Measurements from ENCODE around the gene LRRTM1.

The LRRTM1 gene, protein sequence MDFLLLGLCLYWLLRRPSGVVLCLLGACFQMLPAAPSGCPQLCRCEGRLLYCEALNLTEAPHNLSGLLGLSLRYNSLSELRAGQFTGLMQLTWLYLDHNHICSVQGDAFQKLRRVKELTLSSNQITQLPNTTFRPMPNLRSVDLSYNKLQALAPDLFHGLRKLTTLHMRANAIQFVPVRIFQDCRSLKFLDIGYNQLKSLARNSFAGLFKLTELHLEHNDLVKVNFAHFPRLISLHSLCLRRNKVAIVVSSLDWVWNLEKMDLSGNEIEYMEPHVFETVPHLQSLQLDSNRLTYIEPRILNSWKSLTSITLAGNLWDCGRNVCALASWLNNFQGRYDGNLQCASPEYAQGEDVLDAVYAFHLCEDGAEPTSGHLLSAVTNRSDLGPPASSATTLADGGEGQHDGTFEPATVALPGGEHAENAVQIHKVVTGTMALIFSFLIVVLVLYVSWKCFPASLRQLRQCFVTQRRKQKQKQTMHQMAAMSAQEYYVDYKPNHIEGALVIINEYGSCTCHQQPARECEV
- total RNA-seq, result 0 reads per million in 3 experiments

DNA sequence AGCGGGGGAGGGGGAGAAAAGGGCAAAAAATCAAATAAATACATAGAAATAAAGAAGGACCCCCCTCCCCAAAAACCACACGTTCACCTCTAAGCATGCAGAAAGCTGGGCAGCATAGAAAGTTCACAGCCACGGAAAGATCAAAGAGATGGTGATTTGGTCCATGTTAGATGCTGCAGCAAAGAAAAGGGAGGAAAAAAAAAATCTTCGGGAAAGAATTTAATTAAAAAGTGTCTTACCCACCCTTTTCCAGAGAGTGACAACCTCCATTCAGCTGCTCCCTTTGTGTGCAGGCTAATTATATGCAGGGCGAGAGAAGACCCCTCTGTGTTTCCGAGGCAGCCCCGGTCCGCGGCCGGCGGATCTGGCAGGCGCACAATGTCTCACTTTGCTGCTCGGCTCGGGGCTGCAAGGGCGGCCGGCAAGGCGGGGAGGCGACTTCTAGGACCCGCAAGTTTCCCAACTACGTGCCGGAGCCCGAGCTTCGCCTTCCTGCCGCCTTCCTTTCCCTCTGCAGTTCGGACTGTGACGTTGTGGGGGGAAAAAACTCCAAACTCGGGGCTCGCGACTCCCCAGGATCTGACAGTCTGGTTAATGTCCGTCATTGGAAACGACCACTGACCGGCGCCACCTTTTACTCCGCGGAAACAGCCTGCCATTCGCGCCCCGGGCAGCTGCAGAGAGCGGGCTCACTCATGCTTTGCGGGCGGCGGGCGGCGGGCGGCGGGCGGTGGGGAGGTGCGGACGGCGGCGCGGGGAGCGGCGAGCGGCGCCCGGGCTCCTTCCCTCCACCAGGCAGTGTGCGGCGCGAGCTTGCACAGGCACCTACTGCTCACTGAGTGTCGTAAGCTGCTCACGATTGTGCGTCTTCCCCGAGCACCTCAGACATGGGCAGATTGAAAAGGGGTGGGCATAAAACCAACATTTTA is at the start of gene LRRTM1:
Gene LRRTM1, minus strand, starts transcription at position 844 of the 929 bp plus-strand sequence. CDS start 933 bp downstream, outside the sequence.
- no peak for DNase-seq

DNA sequence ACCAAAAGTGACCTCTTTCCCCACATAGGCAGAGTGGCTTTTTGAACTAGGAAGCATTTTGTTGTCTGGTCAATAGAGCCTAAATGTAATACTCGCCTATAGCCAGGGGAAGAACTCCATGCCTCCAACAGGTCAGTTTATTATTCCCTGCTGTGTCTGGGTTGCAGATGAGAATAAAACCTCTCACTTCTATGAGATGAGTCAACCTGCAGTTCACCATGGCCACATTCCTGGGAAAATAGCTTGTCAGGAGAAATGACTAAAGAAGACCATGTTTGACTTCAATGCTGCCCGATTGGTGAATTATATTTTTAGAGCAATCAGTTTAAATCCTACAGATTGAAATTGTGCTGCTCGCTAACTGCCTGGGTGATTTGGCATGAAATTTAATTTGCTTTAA is 46.7 kb upstream of the LRRTM1 start:
- DNase-seq, result no peak

DNA sequence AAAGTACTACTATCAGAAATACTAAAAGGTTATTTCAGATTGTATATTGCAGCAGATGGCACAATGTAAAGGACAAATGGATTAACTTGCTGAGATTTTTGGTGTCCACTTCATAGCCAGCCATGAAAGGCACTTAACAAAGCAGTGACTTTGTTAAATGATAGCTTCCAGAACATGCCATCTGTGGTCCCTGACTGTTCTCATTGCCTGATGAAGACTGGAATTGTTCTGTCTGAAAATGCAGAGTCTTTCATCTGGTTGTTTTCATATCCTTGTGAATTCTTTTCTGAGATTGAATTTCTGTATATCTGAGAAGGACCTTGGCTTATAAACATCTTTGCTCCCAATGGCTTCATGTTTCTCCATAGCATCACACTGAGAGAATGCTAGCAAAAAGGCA is 44.4 kb upstream of the LRRTM1 start:
- no peak for DNase-seq

DNA sequence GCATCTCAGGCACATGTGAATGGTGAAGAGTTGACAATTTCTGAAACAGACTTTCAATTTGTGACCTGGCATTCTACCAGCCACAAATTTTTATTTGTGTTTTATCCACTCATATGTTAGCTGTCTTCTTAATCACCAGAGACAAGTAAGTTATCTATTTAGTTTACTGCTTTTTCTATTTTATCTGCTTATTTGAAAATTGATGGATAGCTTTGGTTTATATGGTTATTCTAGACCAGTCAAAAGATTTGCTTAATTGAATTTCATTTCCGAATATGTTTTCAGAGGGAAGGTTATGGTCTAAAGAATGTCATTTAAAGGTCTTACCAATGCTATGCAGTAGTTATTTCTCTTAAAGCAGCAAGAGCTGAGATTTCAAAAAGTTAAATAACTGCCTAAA is 43.5 kb upstream of the LRRTM1 start:
- DNase-seq, result no peak

DNA sequence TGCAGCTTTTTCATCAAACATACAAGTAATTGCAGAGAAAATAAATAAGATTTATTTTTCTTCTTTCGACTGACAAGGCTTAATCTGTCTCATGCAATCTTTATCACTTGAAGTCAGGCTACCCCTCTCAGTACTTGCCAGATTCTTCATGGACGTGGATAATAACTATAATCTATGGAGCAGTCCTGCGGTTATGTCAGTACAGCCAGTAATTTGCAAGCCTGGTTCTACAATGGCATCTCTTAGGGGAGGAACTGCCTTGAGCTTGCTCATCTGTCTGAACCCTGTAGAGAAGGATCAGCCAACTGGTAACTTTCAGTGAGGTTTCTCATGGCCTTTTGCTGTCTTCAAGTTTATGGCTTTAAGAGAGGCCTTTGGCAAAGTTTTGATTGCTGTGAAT is 35.5 kb upstream of the LRRTM1 start:
- DNase-seq, result no peak

DNA sequence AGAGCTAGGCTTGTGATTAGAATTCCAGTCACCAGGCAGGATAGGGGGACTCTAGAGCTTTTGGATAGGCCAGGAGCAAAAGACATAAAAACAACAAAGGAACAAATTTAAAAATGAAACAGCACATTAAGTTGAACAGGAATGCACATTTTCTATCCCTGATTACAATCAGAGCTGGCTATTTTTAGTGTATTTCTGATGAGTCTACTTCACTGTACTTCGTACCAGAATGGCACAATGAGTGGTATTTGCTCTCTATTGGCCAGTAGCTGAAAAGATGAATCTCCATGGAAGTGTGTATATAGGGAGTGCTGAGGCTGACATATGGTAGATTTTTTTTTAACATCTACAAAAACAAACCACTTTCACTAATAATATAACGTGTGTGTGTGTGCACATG is 34.2 kb upstream of the LRRTM1 start:
- no peak for DNase-seq

DNA sequence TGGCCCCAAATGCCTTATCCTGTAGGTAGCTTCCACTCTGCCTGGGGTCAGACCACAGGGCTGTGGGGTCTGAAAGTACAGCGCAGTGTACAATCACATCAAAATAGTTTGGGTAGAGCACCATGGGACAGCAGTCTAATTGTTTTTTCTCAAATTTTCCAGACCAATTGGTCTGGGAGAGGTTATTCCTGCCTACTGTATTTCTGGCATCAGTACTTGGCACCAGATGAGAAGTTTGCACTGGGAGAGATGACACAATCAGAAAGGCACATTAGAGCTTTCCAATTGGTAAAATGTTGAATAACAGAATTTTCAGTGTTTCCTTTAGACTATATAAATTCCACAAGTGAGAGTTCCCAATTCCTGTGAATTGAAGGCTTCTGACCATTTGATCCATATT is 30.9 kb upstream of the LRRTM1 start:
- DNase-seq, result no peak

DNA sequence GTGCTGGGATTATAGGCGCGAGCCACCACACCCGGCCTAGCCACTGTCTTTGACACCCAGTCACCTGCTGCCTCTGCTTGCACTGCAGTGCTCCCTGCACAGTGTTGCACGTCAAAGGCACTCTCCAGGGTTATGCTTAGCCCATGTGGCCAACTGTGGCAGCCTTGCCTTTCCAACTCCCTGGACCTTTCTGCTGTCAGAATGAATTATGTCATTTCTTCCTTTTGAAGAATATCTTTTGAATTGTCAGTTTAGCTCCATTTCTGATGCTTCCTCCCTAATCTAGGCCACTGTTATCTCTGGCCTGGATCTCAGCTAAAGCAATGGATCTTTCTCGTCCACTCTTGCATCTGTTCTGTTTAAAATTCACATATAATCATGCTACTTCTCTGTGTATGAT is 29.3 kb upstream of the LRRTM1 start:
- DNase-seq, result no peak

DNA sequence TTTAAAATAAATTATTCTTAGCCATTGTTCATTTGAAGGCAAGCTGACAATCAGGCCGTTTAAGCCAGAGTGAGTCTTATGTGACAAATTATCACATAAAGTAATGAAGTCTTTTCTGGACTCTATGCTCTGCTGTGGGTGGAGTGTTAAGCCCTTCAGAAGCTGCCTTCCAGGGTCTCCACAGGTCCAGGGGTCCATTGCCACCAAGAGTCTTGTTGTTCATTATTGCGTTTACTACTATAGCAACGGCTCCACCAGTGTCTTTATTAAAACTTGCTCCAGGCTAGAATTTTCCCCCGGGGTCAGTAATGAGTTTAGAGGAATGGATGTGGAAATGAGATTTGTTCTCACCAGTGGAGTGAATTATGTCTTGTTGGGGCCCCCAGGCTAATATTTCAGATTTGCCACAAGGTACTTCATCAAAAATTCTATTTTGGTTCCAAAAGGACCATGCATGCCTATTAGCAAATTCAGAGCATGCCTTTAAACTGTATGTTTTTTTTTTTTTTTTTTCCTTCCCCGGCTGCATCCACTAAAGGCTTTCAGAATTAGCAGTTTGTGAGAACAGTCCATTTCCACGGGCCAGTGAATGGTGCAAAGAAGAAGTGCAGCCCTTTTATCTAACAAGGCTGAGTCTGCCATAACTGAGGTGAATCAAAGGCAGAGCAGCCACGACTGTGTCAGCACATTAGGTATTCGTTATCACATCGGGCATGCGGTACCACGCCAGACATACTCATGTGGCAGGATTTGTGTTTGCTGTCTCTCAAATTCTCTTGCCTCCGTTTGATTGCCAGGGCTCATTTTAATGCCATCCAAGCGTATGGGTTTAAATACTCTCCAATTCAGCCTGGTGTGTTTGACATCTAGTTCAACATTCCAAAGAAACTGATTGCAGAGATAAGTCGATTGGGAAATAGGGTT is 26.2 kb upstream of the LRRTM1 start:
- DNase-seq, result no peak

DNA sequence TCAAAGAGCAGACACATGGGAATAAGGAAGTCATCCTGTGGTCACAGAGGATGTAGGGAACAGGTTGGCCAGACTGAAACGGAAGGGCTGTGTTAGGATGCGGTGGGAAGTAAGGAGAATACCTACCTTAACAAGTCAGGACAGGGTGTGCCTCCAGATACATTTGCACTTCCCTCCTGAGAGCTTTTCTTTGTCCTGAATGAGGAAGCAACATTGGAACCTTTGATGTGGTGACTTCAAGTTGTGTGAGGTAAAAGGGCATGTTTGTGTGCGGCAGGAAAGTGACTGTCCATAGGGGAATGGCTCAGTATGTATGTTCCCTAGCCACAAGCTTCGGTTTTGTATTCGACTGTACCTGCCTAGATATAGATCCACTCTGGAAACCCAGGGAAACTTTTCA is 24.9 kb upstream of the LRRTM1 start:
- no peak for DNase-seq

DNA sequence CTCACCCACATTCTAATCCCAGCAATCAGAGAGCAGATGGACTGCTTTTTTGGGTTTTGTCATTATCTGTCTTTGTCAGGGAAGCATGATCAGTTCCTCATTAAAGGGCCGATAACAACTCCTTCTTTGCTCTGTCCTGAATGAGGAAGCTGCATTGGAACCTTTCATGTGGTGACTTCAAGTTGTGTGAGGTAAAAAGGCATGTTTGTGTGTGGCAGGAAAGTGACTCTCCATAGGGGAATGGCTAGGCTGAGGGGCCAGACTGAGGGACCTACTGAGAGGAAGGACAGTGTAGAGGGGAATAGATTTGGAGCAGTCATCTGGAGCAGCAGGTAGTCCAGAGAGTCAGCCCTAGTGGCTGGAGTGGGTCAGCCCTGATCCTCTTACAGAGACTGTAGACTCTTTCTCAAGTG is 23.6 kb upstream of the LRRTM1 start:
- DNase-seq, result no peak

DNA sequence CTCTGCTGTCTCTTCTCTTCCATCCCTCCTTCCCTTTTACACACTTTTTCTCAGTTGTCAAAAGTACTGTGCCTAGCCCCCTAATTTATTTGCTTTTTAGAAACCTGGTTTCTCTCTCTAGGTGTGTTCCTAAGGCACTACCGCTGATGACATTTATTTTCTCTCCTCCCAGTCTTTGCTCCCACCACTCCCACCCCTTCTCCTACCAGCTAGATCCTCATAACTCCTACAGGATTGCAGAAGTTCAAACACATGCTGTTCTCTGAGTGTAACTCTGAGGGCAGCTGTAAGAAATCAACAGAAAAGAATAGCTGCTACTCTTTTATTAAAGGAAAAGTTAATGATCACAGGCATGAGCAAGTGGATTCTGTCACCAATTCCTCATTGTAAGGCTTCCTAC is 22.3 kb upstream of the LRRTM1 start:
- DNase-seq, result no peak

DNA sequence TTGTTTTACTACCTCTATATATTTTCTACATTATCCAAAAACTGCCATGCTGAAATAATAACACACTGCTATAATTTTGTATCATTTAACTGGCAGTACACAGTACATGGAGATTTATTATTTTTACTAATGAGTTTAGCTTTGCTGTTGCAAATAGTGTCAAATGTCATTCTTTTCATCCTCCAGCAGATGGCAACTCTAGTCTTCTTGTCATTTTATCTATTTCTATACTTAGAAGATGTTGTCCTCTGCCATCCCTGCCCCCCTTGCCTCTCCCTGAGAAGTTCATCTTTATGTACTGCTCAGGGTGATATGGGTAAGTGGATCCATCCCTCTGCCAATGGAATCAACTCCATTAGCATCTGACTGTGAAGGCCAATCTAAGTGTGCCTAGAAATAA is 21.7 kb upstream of the LRRTM1 start:
- DNase-seq, result no peak

DNA sequence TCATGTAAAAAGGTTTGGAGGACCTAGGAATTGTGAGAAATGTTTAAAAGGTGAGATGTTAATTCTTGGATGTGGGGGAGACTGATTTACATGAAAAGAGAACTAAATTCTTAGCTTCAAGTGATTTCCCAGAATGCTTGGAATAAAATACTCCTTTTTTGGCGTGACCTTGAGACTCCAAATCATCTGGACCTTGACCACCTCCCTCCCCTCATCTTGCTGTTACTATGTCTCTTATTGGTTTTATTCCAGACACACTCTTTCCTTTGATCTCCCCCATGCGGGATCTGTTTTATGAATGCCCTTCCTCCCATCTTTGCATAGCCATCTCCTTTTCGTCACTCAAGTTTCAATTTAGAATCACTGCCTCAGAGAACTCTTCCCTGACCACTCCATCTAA is 20.0 kb upstream of the LRRTM1 start:
- DNase-seq, result no peak

DNA sequence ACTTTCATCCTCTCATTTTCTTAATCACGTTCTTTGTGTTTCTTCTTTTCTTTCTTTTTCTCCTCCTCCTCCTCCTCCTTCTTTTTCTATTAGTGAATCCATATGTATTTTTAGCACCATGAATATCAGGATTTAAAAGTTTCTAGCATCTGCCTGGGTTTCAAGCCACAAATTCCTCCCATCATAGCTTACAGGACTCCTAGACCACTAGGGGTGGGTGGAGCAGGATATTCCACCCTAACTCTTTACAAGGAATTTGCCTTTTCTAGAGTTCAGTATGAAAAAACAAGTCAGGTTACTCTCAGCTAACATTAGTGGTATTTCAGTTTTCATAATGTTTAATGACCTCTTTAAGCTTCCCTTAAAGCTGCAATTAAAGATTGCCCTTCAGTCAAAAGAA is 19.1 kb upstream of the LRRTM1 start:
- no peak for DNase-seq

DNA sequence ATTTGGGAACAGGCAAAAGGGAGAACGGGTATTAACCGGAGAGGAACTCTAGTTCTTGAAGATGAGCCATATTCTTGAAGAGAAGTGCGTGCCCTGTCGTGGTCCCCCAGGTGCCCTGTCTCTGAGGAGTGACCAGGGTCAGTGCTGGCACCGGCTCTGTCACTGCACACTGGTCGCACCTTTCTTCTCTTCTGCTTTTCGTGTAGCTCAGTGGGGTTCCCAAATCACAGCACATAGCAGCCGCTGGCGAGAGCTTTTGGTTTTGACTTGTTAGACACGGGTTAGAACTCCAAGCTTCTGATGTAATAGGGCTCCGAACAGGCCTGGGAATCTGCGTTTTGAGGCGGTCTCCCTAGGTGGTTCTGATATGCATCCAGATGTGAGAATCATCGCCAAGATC is 18.4 kb upstream of the LRRTM1 start:
- DNase-seq, result no peak

DNA sequence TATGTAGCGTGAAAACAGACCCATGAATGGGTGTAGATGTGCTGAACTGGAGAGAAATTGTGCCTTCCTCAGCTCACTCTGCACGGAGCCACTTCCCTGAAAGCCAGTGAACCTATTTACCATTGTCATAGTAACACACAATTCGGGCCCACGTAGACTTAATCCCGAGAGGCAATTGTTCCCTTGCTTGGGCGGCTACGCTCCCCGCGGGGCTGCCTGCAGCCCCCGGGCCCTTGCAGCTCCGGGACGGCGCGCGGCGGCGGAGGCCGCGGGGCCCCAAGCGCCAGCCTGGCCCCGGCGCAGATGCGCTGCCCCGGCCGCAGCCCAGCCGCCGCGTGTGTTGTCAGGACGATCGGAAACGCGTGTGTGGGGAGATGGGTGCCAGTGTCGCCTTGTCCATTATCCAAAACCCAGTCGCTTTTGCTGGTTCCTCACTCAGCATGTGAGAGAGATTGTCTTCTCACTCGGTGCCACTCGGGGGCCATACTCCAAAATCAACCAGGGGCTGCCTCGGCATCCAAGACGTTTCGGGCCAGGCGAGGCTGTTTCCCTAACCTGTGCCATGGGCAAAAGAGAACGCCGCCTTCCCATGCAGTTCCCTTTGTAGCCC is 17.9 kb upstream of the LRRTM1 start:
- no peak for DNase-seq

DNA sequence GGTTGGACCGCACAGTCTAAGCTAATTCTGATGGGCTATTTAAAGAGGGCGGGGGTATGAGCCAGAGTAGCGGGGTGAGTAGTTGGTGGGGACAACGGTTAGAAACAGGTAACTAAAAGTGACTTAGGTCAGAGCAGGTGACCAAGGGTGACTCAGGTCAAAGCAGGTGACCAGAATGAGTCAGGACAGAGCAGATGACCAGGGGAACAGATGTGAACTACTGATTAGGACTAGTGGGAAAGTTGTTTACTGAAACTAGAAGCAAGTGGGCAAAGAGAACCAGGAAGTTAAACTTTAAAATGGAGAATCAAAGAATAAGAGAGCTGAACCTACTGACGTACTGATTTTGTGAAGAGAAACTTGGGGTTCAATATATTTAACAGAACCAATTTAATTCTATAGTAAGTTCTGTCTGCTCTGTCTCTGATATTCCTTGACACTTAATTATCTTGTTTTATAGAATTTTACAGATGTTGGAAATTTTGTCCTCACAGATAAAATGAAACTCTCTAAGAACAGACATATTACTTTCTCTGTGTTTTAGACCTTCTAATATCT is 7.8 kb upstream of the LRRTM1 start:
- DNase-seq, result no peak

DNA sequence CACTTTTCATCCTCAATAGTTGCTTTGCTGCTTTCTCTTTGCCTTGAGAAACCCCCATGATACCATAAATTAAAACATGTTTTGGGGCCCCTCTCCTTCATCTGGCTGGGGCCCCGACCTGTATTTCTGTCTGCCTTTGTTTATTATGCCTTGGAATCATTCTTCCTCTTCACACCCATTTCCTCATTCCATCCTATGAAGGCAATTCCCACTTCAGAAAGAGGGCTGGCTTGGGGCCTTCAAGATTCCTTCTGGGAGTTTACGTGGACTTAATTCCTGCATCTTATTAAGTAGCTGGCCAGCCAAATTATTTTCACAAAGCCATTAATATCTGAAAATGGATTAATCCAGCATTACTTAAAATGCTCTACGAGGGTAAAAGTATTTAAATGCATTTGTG is 6.8 kb upstream of the LRRTM1 start:
- DNase-seq, result no peak

DNA sequence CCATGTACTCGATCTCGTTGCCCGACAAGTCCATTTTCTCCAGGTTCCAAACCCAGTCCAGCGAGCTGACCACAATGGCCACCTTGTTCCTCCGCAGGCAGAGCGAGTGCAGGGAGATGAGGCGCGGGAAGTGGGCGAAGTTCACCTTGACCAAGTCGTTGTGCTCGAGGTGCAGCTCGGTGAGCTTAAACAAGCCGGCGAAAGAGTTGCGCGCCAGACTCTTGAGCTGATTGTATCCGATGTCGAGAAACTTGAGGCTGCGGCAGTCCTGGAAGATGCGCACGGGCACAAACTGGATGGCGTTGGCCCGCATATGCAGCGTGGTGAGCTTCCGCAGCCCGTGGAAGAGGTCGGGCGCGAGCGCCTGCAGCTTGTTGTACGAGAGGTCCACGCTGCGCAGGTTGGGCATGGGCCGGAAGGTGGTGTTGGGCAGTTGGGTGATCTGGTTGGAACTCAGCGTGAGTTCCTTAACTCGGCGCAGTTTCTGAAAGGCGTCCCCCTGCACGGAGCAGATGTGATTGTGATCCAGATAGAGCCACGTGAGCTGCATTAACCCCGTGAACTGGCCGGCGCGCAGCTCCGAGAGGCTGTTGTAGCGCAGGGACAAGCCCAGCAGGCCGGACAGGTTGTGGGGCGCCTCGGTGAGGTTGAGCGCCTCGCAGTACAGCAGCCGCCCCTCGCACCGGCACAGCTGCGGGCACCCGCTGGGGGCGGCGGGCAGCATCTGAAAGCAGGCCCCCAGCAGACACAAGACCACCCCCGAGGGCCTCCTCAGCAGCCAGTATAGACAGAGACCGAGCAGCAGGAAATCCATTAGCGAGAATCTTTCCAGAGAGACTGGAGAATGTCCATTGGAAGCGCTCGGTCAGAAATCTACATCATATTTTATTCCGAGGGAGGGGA is 1.3 kb downstream of the LRRTM1 start:
- DNase-seq, result no peak

Measured in central memory CD4-positive, alpha-beta T cell (primary cell).